HCT116 (cell line): ENCODE results near the gene ERG. TPM values are rescaled to one million over a fixed set of nuclear protein-coding genes. Genes with fewer than 3 reads are reported as not detected.

Experiments
- ATAC-seq: fragments of 200-7000 bp; cut with Tn5 transposase; 2 replicates; pipeline ENCODE4 v1.9.1; 2020; ENCODE audit warnings: mild to moderate bottlenecking, moderate library complexity
- BruUV-seq: library from RNA; stranded (reverse); fragments of 400-500 nt; replicated peaks from 2 replicates; lab custom pipeline; 2021; lab: Mats Ljungman, UMichigan
- CTCF ChIA-PET: fragments of 300-600 bp; sonication (Branson Sonifier 250); formaldehyde crosslinking; loops from one replicate; lab custom pipeline; 2021; ENCODE audit warnings: antibody characterized with exemption; lab: Charles Lee
- POLR2A ChIA-PET: fragments of 300-600, 350-600 bp; sonication (Branson Sonifier 250); formaldehyde crosslinking; loops from one replicate; lab custom pipeline; 2021; ENCODE audit warnings: antibody characterized with exemption; lab: Charles Lee
- RAD21 ChIA-PET, 2 experiments: fragments of 300-600 bp; sonication (Branson Sonifier 250); formaldehyde crosslinking; loops; one replicate each; lab custom pipeline; 2023; ENCODE audit warnings: low total read pairs in 2 of 2; ENCODE audit not compliant: uncharacterized antibody in 2 of 2, unreplicated experiment in 2 of 2, low non-redundant PET in 1 of 2; lab: Charles Lee
- DNase-seq: peaks from one replicate; pipeline ENCODE4 v3.0.0-alpha.2; 2010; ENCODE audit warnings: low read depth, low spot score
- H2AFZ ChIP-seq: fragments of 200-600 bp; shearing (Covaris generic), sonication (generic); 2 replicates; pipeline ENCODE4 v1.6.1; 2017; ENCODE audit warnings: low read depth, mixed run types, mixed read lengths, antibody characterized with exemption, low read length; ENCODE audit not compliant: poor library complexity, severe bottlenecking
- H3K27ac ChIP-seq: 2 replicates; pipeline ENCODE4 v1.5.1; 2012; ENCODE audit warnings: low read depth, low read length
- H3K27me3 ChIP-seq: fragments of 200-600 bp; sonication (generic); 2 replicates; pipeline ENCODE4 v1.6.1; 2016; ENCODE audit warnings: mixed run types, low read length, mixed read lengths; ENCODE audit not compliant: insufficient read depth
- H3K36me3 ChIP-seq, 2 experiments: fragments of 200-500 bp in 1 of 2; fragments of 200-600 bp in 1 of 2; sonication (Bioruptor generic) in 1 of 2; sonication (generic) in 1 of 2; 2 replicates each; pipeline versions ENCODE4 v1.5.1 to v1.6.1; 2014 to 2016; ENCODE audit warnings: low read length in 2 of 2, inconsistent platforms in 1 of 2, mixed read lengths in 1 of 2, mixed run types in 1 of 2; ENCODE audit not compliant: insufficient read depth in 2 of 2, control insufficient read depth in 1 of 2
- H3K4me1 ChIP-seq, 2 experiments: fragments of 200-600 bp in 1 of 2; sonication (generic) in 1 of 2; 2 replicates each; pipeline versions ENCODE4 v1.5.1 to v1.6.1; 2012 to 2017; ENCODE audit warnings: low read length in 2 of 2, inconsistent platforms in 1 of 2, mild to moderate bottlenecking in 1 of 2, mixed read lengths in 1 of 2, mixed run types in 1 of 2, moderate library complexity in 1 of 2; ENCODE audit not compliant: insufficient read depth in 2 of 2, control insufficient read depth in 1 of 2
- H3K4me2 ChIP-seq: fragments of 200-600 bp; sonication (generic); 2 replicates; pipeline ENCODE4 v1.6.1; 2017; ENCODE audit warnings: mixed run types, low read length, mixed read lengths
- H3K4me3 ChIP-seq, 2 experiments: fragments of 200-600 bp in 1 of 2; sonication (generic) in 1 of 2; replicated peaks in 1 of 2; 2 replicates each; pipeline ENCODE4 v1.5.1; 2011 to 2016; ENCODE audit warnings: low read length in 2 of 2, control low read depth in 1 of 2, low read depth in 1 of 2, mild to moderate bottlenecking in 1 of 2, mixed read lengths in 1 of 2, mixed run types in 1 of 2
- H3K79me2 ChIP-seq: fragments of 200-600 bp; sonication (generic); 2 replicates; pipeline ENCODE4 v1.6.1; 2017; ENCODE audit warnings: mild to moderate bottlenecking, mixed run types, low read length, moderate library complexity, mixed read lengths; ENCODE audit not compliant: insufficient read depth
- H3K9ac ChIP-seq: fragments of 200-600 bp; sonication (generic); 2 replicates; pipeline ENCODE4 v1.6.1; 2016; ENCODE audit warnings: low read length, mixed read lengths
- H3K9me2 ChIP-seq: fragments of 200-600 bp; sonication (generic), shearing (Covaris generic); 2 replicates; pipeline ENCODE4 v1.6.1; 2017; ENCODE audit warnings: mixed run types, mild to moderate bottlenecking, moderate library complexity; ENCODE audit not compliant: insufficient read depth
- H3K9me3 ChIP-seq, 2 experiments: fragments of 200-500 bp in 1 of 2; fragments of 200-600 bp in 1 of 2; sonication (Bioruptor generic) in 1 of 2; sonication (generic) in 1 of 2; 2 replicates each; pipeline ENCODE4 v1.6.1; 2014 to 2017; ENCODE audit warnings: low read length in 2 of 2, mixed read lengths in 2 of 2, inconsistent platforms in 1 of 2, low read depth in 1 of 2, mild to moderate bottlenecking in 1 of 2, mixed run types in 1 of 2, moderate library complexity in 1 of 2; ENCODE audit not compliant: control insufficient read depth in 1 of 2, insufficient read depth in 1 of 2
- H4K20me1 ChIP-seq: fragments of 200-600 bp; sonication (generic), shearing (Covaris generic); 2 replicates; pipeline ENCODE4 v1.6.1; 2017; ENCODE audit warnings: mixed run types, mild to moderate bottlenecking, moderate library complexity; ENCODE audit not compliant: insufficient read depth
- CBX3 ChIP-seq: IDR thresholded peaks from 2 replicates; pipeline ENCODE4 v1.6.1; 2012; ENCODE audit warnings: low read depth
- CEBPB ChIP-seq: IDR thresholded peaks from 2 replicates; pipeline ENCODE4 v1.6.1; 2012; ENCODE audit warnings: low read depth
- CTCF ChIP-seq, 3 experiments: fragments of 200-600 bp in 1 of 3; sonication (generic) in 1 of 3; IDR thresholded peaks in 2 of 3; conservative IDR thresholded peaks in 1 of 3; 2 replicates each; pipeline ENCODE4 v1.5.1; 2012 to 2017; ENCODE audit warnings: low read depth in 2 of 3, low read length in 2 of 3, antibody characterized with exemption in 1 of 3, borderline replicate concordance in 1 of 3, control low read depth in 1 of 3, mild to moderate bottlenecking in 1 of 3, mixed read lengths in 1 of 3, mixed run types in 1 of 3, moderate library complexity in 1 of 3; ENCODE audit not compliant: insufficient read depth in 1 of 3
- EGR1 ChIP-seq: IDR thresholded peaks from 2 replicates; pipeline ENCODE4 v1.6.1; 2012; ENCODE audit warnings: low read depth
- ELF1 ChIP-seq: IDR thresholded peaks from 2 replicates; pipeline ENCODE4 v1.6.1; 2012; ENCODE audit warnings: low read depth, borderline replicate concordance
- EZH2 ChIP-seq: fragments of 200-600 bp; sonication (generic); IDR thresholded peaks from 2 replicates; pipeline ENCODE4 v1.6.1; 2017; ENCODE audit warnings: antibody characterized with exemption, mixed run types
- EZH2phosphoT487 ChIP-seq: fragments of 200-600 bp; IDR thresholded peaks from 2 replicates; pipeline ENCODE4 v1.6.1; 2018; ENCODE audit warnings: antibody characterized with exemption, borderline replicate concordance
- FOSL1 ChIP-seq: IDR thresholded peaks from 2 replicates; pipeline ENCODE4 v1.6.1; 2012; ENCODE audit warnings: low read depth
- JUND ChIP-seq: IDR thresholded peaks from 2 replicates; pipeline ENCODE4 v1.6.1; 2012
- MAX ChIP-seq: IDR thresholded peaks from 2 replicates; pipeline ENCODE4 v1.6.1; 2012
- POLR2A ChIP-seq: IDR thresholded peaks from 2 replicates; pipeline ENCODE4 v1.7.0; 2011; ENCODE audit warnings: borderline replicate concordance; ENCODE audit not compliant: insufficient read depth, insufficient read length; ENCODE audit errors: extremely low read depth
- POLR2AphosphoS5 ChIP-seq: IDR thresholded peaks from 2 replicates; pipeline ENCODE4 v1.6.1; 2011; ENCODE audit warnings: mild to moderate bottlenecking, low read depth, low read length, moderate library complexity
- RAD21 ChIP-seq: IDR thresholded peaks from 2 replicates; pipeline ENCODE4 v1.6.1; 2012; ENCODE audit warnings: low read depth, mild to moderate bottlenecking
- SIN3A ChIP-seq: IDR thresholded peaks from 2 replicates; pipeline ENCODE4 v1.6.1; 2012; ENCODE audit warnings: low read depth
- SP1 ChIP-seq: IDR thresholded peaks from 2 replicates; pipeline ENCODE4 v1.6.1; 2012; ENCODE audit warnings: low read depth
- SRF ChIP-seq: IDR thresholded peaks from 2 replicates; pipeline ENCODE4 v1.6.1; 2012; ENCODE audit warnings: low read depth
- TCF7L2 ChIP-seq: IDR thresholded peaks from 2 replicates; pipeline ENCODE4 v1.7.0; 2011; ENCODE audit warnings: borderline replicate concordance, inconsistent platforms; ENCODE audit not compliant: insufficient read depth, insufficient read length; ENCODE audit errors: extremely low read depth
- YY1 ChIP-seq: IDR thresholded peaks from 2 replicates; pipeline ENCODE4 v1.6.1; 2011; ENCODE audit warnings: low read length, low read depth, moderate library complexity, mild to moderate bottlenecking; ENCODE audit not compliant: insufficient replicate concordance; ENCODE audit errors: extremely low read depth
- ZFX ChIP-seq: fragments of 450-650 bp; IDR thresholded peaks from 2 replicates; pipeline ENCODE4 v1.6.1; 2017
- ZNF274 ChIP-seq: fragments of 200-500 bp; sonication (Bioruptor generic); IDR thresholded peaks from 2 replicates; pipeline ENCODE4 v1.6.1; 2014; ENCODE audit warnings: mild to moderate bottlenecking, low read depth, low read length, inconsistent platforms
- intact Hi-C: fragments of 100-400 bp; cut with micrococcal nuclease; formaldehyde crosslinking; loops from 2 replicates; pipeline ENCODE4 v1.10.0; 2022
- total RNA-seq: library from RNA; stranded (reverse); gene quantifications from one replicate; pipeline ENCODE4 v1.2.1, GENCODE V29; 2021; ENCODE audit not compliant: unreplicated experiment
- TF ChIP-seq, protein P1 (sequence below): IDR thresholded peaks from 2 replicates; pipeline ENCODE4 v1.6.1; 2012

Gene ERG
- total RNA-seq, 1 experiment from 2014 or later, result 0.17 TPM

- ChIA-PET CTCF (no interaction called here), POLR2A (no interaction called here), RAD21 (no interaction called here)
- DNase-seq (no peak), ATAC-seq (no peak)
- TF ChIP-seq EZH2phosphoT487, result no peak
- no peak for TF ChIP-seq ZNF274
- TF ChIP-seq MAX, result no peak
- no peak for TF ChIP-seq CEBPB
- no peak for TF ChIP-seq POLR2AphosphoS5
- Histone ChIP-seq H3K27ac (no peak overlapping the region), H3K27me3 (peaks cover 42% of the 10 kb centered on the region), H3K9ac (no peak overlapping the region), H3K9me2 (no peaks in the 10 kb centered on the region), H4K20me1 (no peaks in the 10 kb centered on the region), H3K4me3 (no peak overlapping the region), H3K9me3 (no peaks in the 10 kb centered on the region), H3K79me2 (no peaks in the 10 kb centered on the region), H3K4me2 (no peak overlapping the region), H3K36me3 (no peaks in the 10 kb centered on the region), H3K4me1 (no peaks in the 10 kb centered on the region), H2AFZ (no peak overlapping the region)
- BruUV-seq, result no TSS peak
- intact Hi-C loops, result no loop called here
These were observed 9.0 kb downstream of the ERG start for GRCh38 chr21:38489271-38489652.

DNA sequence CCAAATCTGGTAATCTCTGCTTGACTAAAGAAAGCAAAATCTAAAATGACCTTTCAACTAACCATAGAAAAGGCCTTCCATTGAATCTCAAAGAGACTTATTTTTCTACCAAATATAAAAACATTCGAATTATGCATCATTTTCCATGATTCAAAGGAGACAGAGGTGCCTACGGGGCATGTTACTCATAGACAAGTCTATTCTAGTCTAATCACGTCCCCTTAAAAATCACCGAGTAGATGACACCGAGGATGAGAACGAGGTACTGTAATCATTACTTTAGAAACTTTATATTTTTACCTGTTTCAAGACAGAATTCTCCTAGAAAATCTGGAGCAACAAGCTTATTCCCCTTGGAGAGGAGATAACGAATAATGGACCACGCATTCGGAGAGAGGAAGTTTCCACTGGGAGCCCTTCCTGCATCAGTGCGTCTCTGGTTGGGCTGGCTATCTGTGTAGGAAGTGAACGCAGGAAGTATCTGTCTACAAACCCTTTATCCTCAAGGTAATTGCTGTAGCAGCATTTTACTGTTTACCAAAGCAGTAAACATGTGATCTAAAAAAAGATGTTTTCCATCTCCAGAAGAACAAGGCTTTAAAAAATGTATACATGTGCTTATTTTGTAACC is 9.5 kb downstream of the ERG start:
- no peak overlapping the region for H2AFZ ChIP-seq
- no peak overlapping the region for H3K27ac ChIP-seq
- no peak overlapping the region for H3K9ac ChIP-seq
- DNase-seq (no peak), ATAC-seq (no peak)
- no peaks in the 10 kb centered on the region for H3K9me3 ChIP-seq
- RAD21 ChIA-PET, result no interaction called here
- H3K4me3 ChIP-seq, result no peak overlapping the region
- H4K20me1 ChIP-seq, result no peaks in the 10 kb centered on the region
- no peaks in the 10 kb centered on the region for H3K4me1 ChIP-seq
- TF ChIP-seq SIN3A (no peak), ZNF274 (no peak), TCF7L2 (no peak), JUND (no peak), ZFX (no peak), MAX (no peak), EZH2 (no peak), SP1 (no peak), SRF (no peak), RAD21 (no peak), CEBPB (no peak), EGR1 (no peak), POLR2A (no peak), YY1 (no peak), FOSL1 (no peak), EZH2phosphoT487 (no peak), ELF1 (no peak), CBX3 (no peak), CTCF (IDR thresholded peaks at IDR 0.05 in 2 of 3, conservative IDR thresholded peaks at IDR 0.05 in 1 of 3; ENCODE audit: borderline replicate concordance in 1 of 3, insufficient read depth in 1 of 3, low read depth in 2 of 3, low read length in 2 of 3) (no peak)
- TF ChIP-seq, protein P1, sequence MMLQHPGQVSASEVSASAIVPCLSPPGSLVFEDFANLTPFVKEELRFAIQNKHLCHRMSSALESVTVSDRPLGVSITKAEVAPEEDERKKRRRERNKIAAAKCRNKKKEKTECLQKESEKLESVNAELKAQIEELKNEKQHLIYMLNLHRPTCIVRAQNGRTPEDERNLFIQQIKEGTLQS, result no peak
- H3K27me3 ChIP-seq, result peaks cover 42% of the 10 kb centered on the region
- H3K36me3 ChIP-seq, result no peaks in the 10 kb centered on the region
- no peaks in the 10 kb centered on the region for H3K9me2 ChIP-seq
- CTCF ChIA-PET, result no interaction called here
- H3K4me2 ChIP-seq, result no peak overlapping the region
- no TSS peak for BruUV-seq
- POLR2A ChIA-PET, result no interaction called here
- H3K79me2 ChIP-seq, result no peaks in the 10 kb centered on the region
- intact Hi-C loops, result no loop called here
